HepG2 (cell line): Measurements from ENCODE around the gene DPEP3. TPM values are rescaled to one million over a fixed set of nuclear protein-coding genes. Genes with fewer than 3 reads are reported as not detected.

Experiments
- ATAC-seq: fragments of 200-7000 bp; cut with Tn5 transposase; 3 replicates; pipeline ENCODE4 v1.9.1; 2020; ENCODE audit warnings: mild to moderate bottlenecking, moderate library complexity
- BruUV-seq: library from RNA; stranded (reverse); fragments of 400-500 nt; replicated peaks from 2 replicates; lab custom pipeline; 2021; lab: Mats Ljungman, UMichigan
- CTCF ChIA-PET: fragments of 300-600 bp; formaldehyde crosslinking; extraction: SDS; loops from one replicate; lab custom pipeline; 2021; ENCODE audit warnings: low total read pairs, inconsistent platforms, low intra/inter-chr PET ratio; lab: Yijun Ruan, JAX
- POLR2A ChIA-PET: fragments of 350-600 bp; sonication (Branson Sonifier 250); formaldehyde crosslinking; loops from one replicate; lab custom pipeline; 2020; ENCODE audit warnings: antibody characterized with exemption, inconsistent platforms; lab: Yijun Ruan, JAX
- DNase-seq: peaks from one replicate; pipeline ENCODE4 v3.0.0-alpha.2; 2015; ENCODE audit warnings: low spot score
- FAIRE-seq: peaks from 3 replicates; lab custom pipeline; 2011; peaks lifted over from hg19 to GRCh38; lab: Jason Lieb, UNC
- H2AFZ ChIP-seq: one replicate; pipeline ENCODE4 v1.6.1; 2011; ENCODE audit warnings: low read length, inconsistent platforms
- H3K27ac ChIP-seq: fragments of 300-600 bp; 3 replicates; pipeline ENCODE4 v1.8.0; 2011; ENCODE audit warnings: mixed run types, mild to moderate bottlenecking, mixed read lengths, low read length, inconsistent platforms; ENCODE audit not compliant: insufficient read depth; ENCODE audit errors: extremely low read length
- H3K27me3 ChIP-seq, 2 experiments: fragments of 200-600 bp in 1 of 2; 2 replicates in 1 of 2; 3 replicates in 1 of 2; pipeline versions ENCODE4 v1.6.0 to v1.8.0; 2011; ENCODE audit warnings: low read length in 2 of 2, mild to moderate bottlenecking in 2 of 2, moderate library complexity in 2 of 2, inconsistent platforms in 1 of 2; ENCODE audit not compliant: insufficient read depth in 2 of 2, control insufficient read depth in 1 of 2
- H3K36me3 ChIP-seq, 2 experiments: fragments of 200-600 bp in 1 of 2; replicated peaks in 1 of 2; 2 replicates in 1 of 2; 3 replicates in 1 of 2; pipeline versions ENCODE4 v1.5.1 to v1.8.0; 2011; ENCODE audit warnings: low read length in 2 of 2, inconsistent platforms in 1 of 2; ENCODE audit not compliant: insufficient read depth in 2 of 2, control insufficient read depth in 1 of 2
- H3K4me1 ChIP-seq: 2 replicates; pipeline ENCODE4 v1.5.1; 2012; ENCODE audit warnings: low read length, inconsistent platforms; ENCODE audit not compliant: insufficient read depth
- H3K4me2 ChIP-seq: 2 replicates; pipeline ENCODE4 v1.6.0; 2011; ENCODE audit warnings: low read depth, low read length, inconsistent platforms
- H3K4me3 ChIP-seq, 3 experiments: fragments of 200-600 bp in 1 of 3; sonication (generic), shearing (Covaris generic) in 1 of 3; replicated peaks in 1 of 3; 2 replicates each; pipeline ENCODE4 v1.5.1; 2011 to 2016; ENCODE audit warnings: low read length in 3 of 3, inconsistent platforms in 2 of 3, low read depth in 2 of 3, mild to moderate bottlenecking in 2 of 3, control low read depth in 1 of 3, mixed read lengths in 1 of 3; ENCODE audit not compliant: insufficient read depth in 1 of 3
- H3K79me2 ChIP-seq: one replicate; pipeline ENCODE4 v1.6.1; 2011; ENCODE audit warnings: low read length, inconsistent platforms; ENCODE audit not compliant: insufficient read depth
- H3K9ac ChIP-seq: 2 replicates; pipeline ENCODE4 v1.6.0; 2011; ENCODE audit warnings: mild to moderate bottlenecking, low read depth, low read length, inconsistent platforms; ENCODE audit not compliant: insufficient read depth
- H3K9me3 ChIP-seq: 2 replicates; pipeline ENCODE4 v1.5.1; 2012; ENCODE audit warnings: mild to moderate bottlenecking, low read length
- H4K20me1 ChIP-seq: 2 replicates; pipeline ENCODE4 v1.6.0; 2011; ENCODE audit warnings: inconsistent platforms, mild to moderate bottlenecking, low read length, moderate library complexity; ENCODE audit not compliant: insufficient read depth
- AGO1 ChIP-seq: fragments of 200-400 bp; formaldehyde crosslinking; IDR thresholded peaks from 2 replicates; pipeline ENCODE4 v1.6.1; 2017; ENCODE audit warnings: mild to moderate bottlenecking, low read depth, low read length, moderate library complexity; ENCODE audit not compliant: poor library complexity, severe bottlenecking
- AGO2 ChIP-seq: fragments of 200-400 bp; formaldehyde crosslinking; optimal IDR thresholded peaks from 2 replicates; pipeline ENCODE3; 2017; ENCODE audit warnings: mild to moderate bottlenecking, low read depth, low read length, moderate library complexity
- CENPT ChIP-seq: sonication (generic); formaldehyde crosslinking; IDR thresholded peaks from 2 replicates; pipeline ENCODE4 v1.8.0; 2022; ENCODE audit warnings: low read depth, mild to moderate bottlenecking, moderate library complexity, missing genetic modification reagents
- ETV6 ChIP-seq: sonication (generic); formaldehyde crosslinking; conservative IDR thresholded peaks from 2 replicates; pipeline ENCODE4 v1.4.0; 2020; ENCODE audit warnings: missing genetic modification reagents
- MYC ChIP-seq: sonication (generic); formaldehyde crosslinking; IDR thresholded peaks from 2 replicates; pipeline ENCODE4 v1.9.0; 2021; ENCODE audit warnings: missing genetic modification reagents, borderline replicate concordance
- NFIB ChIP-seq: sonication (generic); formaldehyde crosslinking; IDR thresholded peaks from 2 replicates; pipeline ENCODE4 v1.9.0; 2021; ENCODE audit warnings: missing genetic modification reagents, mild to moderate bottlenecking, borderline replicate concordance
- PAWR ChIP-seq: sonication (generic); formaldehyde crosslinking; IDR thresholded peaks from 2 replicates; pipeline ENCODE4 v1.4.0; 2020; ENCODE audit warnings: missing genetic modification reagents, mild to moderate bottlenecking, borderline replicate concordance
- RBFOX2 ChIP-seq: fragments of 200-400 bp; formaldehyde crosslinking; IDR thresholded peaks from 2 replicates; pipeline ENCODE4 v1.6.1; 2017; ENCODE audit warnings: low read depth, mild to moderate bottlenecking, low read length
- REL ChIP-seq: sonication (generic); formaldehyde crosslinking; conservative IDR thresholded peaks from 2 replicates; pipeline ENCODE4 v1.8.0; 2022; ENCODE audit warnings: mild to moderate bottlenecking, missing genetic modification reagents, moderate library complexity
- SRSF1 ChIP-seq: fragments of 200-400 bp; formaldehyde crosslinking; optimal IDR thresholded peaks from 2 replicates; pipeline ENCODE3; 2017; ENCODE audit warnings: mild to moderate bottlenecking, low read depth, low read length, moderate library complexity
- TBX3 ChIP-seq: fragments of 450-650 bp; IDR thresholded peaks from 2 replicates; pipeline ENCODE4 v1.6.1; 2017; ENCODE audit warnings: antibody characterized with exemption, mild to moderate bottlenecking, inconsistent platforms, borderline replicate concordance
- ZFP37 ChIP-seq: sonication (generic); formaldehyde crosslinking; IDR thresholded peaks from 2 replicates; pipeline ENCODE4 v1.4.0; 2020; ENCODE audit warnings: missing genetic modification reagents, borderline replicate concordance
- ZNF230 ChIP-seq: sonication (generic); formaldehyde crosslinking; IDR thresholded peaks from 2 replicates; pipeline ENCODE4 v1.4.0; 2020; ENCODE audit warnings: mild to moderate bottlenecking, missing genetic modification reagents
- ZNF430 ChIP-seq: sonication (generic); formaldehyde crosslinking; IDR thresholded peaks from 2 replicates; pipeline ENCODE4 v1.9.0; 2021; ENCODE audit warnings: mild to moderate bottlenecking, missing genetic modification reagents
- ZNF441 ChIP-seq: sonication (generic); formaldehyde crosslinking; IDR thresholded peaks from 2 replicates; pipeline ENCODE4 v1.7.0; 2021; ENCODE audit warnings: missing genetic modification reagents, borderline replicate concordance
- ZNF552 ChIP-seq: sonication (generic); formaldehyde crosslinking; IDR thresholded peaks from 2 replicates; pipeline ENCODE4 v1.9.0; 2022; ENCODE audit warnings: missing genetic modification reagents, mild to moderate bottlenecking, borderline replicate concordance
- ZNF768 ChIP-seq: sonication (generic); formaldehyde crosslinking; IDR thresholded peaks from 2 replicates; pipeline ENCODE4 v1.4.0; 2020; ENCODE audit warnings: missing genetic modification reagents
- WGBS: methylation state at CpG from one replicate; pipeline ENCODE4 v1.1.6; 2017; ENCODE audit warnings: low lambda C conversion rate; 5-methylcytosine and 5-hydroxymethylcytosine counted together
- in situ Hi-C: cut with HindIII; loops from 2 replicates; pipeline ENCODE4 v1.10.0; 2017; ENCODE audit warnings: low pct_unique_long_range_greater_than_20kb; ENCODE audit not compliant: extremely low pct_ligation_motif_present
- intact Hi-C: fragments of 100-400 bp; cut with micrococcal nuclease; formaldehyde crosslinking; loops from one replicate; pipeline ENCODE4 v1.10.0; 2022; ENCODE audit not compliant: unreplicated experiment
- polyA plus RNA-seq, 8 experiments: library from polyadenylated mRNA; depleted of rRNA in 3 of 8; stranded (reverse) in 7 of 8; unstranded in 1 of 8; fragments of >200 nt; fragmentation: Illumina TruSeq in 4 of 8; extraction: Trizol in 4 of 8; gene quantifications; 2 replicates each; pipeline versions ENCODE4 v1.2.1 to v1.2.3, GENCODE V29; 2011 to 2016; ENCODE audit warnings: low read depth in 4 of 8, missing spikeins in 1 of 8, mixed read lengths in 1 of 8; ENCODE audit not compliant: insufficient read depth in 1 of 8
- total RNA-seq, 5 experiments: library from RNA; depleted of rRNA; stranded (reverse); fragments of >200 nt; fragmentation: Illumina TruSeq; extraction: Trizol; gene quantifications; 2 replicates each; pipeline ENCODE4 v1.2.3, GENCODE V29; 2016; ENCODE audit warnings: low read depth in 1 of 5
- TF ChIP-seq, protein P1 (sequence below): sonication (generic); formaldehyde crosslinking; IDR thresholded peaks from 2 replicates; pipeline ENCODE4 v1.4.0; 2020; ENCODE audit warnings: mild to moderate bottlenecking, missing genetic modification reagents, borderline replicate concordance

Gene DPEP3
- total and polyA plus RNA-seq, 2 of the 13 experiments (the other 11 are each of a cell fraction or from before 2014, with no cell fraction given), result not detected

DNA sequence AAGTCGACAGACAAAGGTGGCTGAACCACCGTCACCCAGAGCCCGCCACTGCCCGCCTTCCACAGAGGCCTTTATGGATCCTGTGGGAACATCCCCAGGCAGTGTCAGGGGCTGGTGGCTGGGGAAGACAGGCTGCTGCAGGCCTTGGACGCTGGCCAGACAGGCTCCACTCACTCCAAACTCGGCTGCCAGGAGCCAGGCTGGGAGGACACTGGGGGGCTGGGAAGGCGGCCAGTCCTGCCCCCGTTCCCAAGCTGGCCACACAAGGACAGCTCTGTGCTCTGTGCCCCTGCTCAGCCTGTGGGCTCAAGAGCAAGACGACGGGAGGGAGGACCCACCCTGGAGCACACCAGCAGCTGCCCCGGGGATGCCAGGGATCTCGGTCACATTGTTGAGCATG is 28.8 kb downstream of the DPEP3 start:
- ChIA-PET CTCF (no interaction called here), POLR2A (interaction anchor here (13.6 kb wide), 1 partner anchor 13 kb away, joined by 226 read pairs; the partner anchor contains the start of gene SLC12A4)
- H3K27me3 ChIP-seq, result no peaks in the 10 kb centered on the region
- ATAC-seq (no peak), FAIRE-seq (no peak), DNase-seq (no peak)
- H3K79me2 ChIP-seq, result no peaks in the 10 kb centered on the region
- H3K27ac ChIP-seq, result no peak overlapping the region
- no peak overlapping the region for H3K4me2 ChIP-seq
- H3K9ac ChIP-seq, result no peak overlapping the region
- no TSS peak for BruUV-seq
- in situ Hi-C loops, result no loop called here
- no peaks in the 10 kb centered on the region; the same call in 1 of the 2 replicates for H4K20me1 ChIP-seq
- WGBS, result 95% methylated on average over 10 of the region's 12 CpGs
- peaks cover 58 to 85% of the 10 kb centered on the region in 2 experiments for H3K36me3 ChIP-seq
- H3K9me3 ChIP-seq, result no peaks in the 10 kb centered on the region
- no peak overlapping the region for H2AFZ ChIP-seq
- no peak overlapping the region for H3K4me3 ChIP-seq
- intact Hi-C loops, result no loop called here
- peaks cover 17% of the 10 kb centered on the region for H3K4me1 ChIP-seq
- TF ChIP-seq ZFP37 (CRISPR knock-in tag) (no peak), AGO2 (peak; percentile 88), ETV6 (no peak), CENPT (CRISPR knock-in tag) (no peak), RBFOX2 (peak; percentile 67), ZNF430 (peak; percentile 53; the same call in 1 of the 2 replicates), AGO1 (peak; percentile 17), NFIB (CRISPR knock-in tag) (0 out of 2 replicates have a peak, but pooled peaks have one; percentile 50)

DNA sequence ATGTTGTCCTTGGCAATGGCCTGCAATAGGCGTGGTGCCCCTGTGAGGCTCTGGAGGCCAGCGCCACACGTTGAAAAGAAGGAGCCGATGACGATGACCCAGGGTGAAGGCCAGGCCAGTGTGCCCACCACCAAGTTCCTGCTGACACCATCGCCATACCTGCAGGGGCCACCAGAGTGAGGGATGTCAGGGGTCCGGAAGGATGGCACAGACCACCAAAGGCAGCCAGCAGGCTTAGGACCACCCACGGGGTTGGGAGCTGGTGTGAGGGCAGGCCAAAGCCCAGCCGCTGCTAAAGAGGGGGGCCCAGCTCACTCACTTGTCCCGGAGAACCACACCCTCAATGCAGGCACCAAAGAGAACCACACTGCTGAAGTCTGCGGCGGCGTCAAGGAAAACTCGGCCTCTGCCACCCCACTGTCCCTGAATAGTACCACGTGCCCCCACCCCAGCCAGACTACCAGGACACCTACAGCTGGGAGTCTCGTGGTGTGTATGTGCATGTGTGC is 29.9 kb downstream of the DPEP3 start:
- no TSS peak for BruUV-seq
- POLR2A ChIA-PET, result interaction anchor here (13.6 kb wide), 1 partner anchor 14 kb away, joined by 226 read pairs; the partner anchor contains the start of gene SLC12A4
- FAIRE-seq, result no peak
- TF ChIP-seq, protein P1, sequence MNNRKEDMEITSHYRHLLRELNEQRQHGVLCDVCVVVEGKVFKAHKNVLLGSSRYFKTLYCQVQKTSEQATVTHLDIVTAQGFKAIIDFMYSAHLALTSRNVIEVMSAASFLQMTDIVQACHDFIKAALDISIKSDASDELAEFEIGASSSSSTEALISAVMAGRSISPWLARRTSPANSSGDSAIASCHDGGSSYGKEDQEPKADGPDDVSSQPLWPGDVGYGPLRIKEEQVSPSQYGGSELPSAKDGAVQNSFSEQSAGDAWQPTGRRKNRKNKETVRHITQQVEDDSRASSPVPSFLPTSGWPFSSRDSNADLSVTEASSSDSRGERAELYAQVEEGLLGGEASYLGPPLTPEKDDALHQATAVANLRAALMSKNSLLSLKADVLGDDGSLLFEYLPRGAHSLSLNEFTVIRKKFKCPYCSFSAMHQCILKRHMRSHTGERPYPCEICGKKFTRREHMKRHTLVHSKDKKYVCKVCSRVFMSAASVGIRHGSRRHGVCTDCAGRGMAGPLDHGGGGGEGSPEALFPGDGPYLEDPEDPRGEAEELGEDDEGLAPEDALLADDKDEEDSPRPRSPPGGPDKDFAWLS (CRISPR knock-in tag), result no peak
- TF ChIP-seq ZNF768 (CRISPR knock-in tag) (no peak; the same call in 1 of the 2 replicates), ZNF552 (no peak), REL (CRISPR knock-in tag) (no peak), ZNF441 (no peak), SRSF1 (no peak), PAWR (CRISPR knock-in tag) (no peak), MYC (CRISPR knock-in tag) (no peak), ZNF230 (CRISPR knock-in tag) (no peak), TBX3 (no peak)

More for the DNA sequence above, 29.9 kb downstream of the DPEP3 start:
- CTCF ChIA-PET, result no interaction called here
- WGBS, result 94% methylated on average over 16 of the region's 16 CpGs
- no peaks in the 10 kb centered on the region; the same call in 1 of the 2 replicates for H4K20me1 ChIP-seq
- H3K4me1 ChIP-seq, result peaks cover 21% of the 10 kb centered on the region
- intact Hi-C loops, result no loop called here
- H3K9me3 ChIP-seq, result no peaks in the 10 kb centered on the region
- H3K36me3 ChIP-seq, result peaks cover 68 to 91% of the 10 kb centered on the region in 2 experiments
- ATAC-seq (no peak), DNase-seq (no peak)
- H3K9ac ChIP-seq, result no peak overlapping the region
- in situ Hi-C loops, result no loop called here
- H3K79me2 ChIP-seq, result no peaks in the 10 kb centered on the region
- H2AFZ ChIP-seq, result no peak overlapping the region
- H3K27ac ChIP-seq, result no peak overlapping the region
- H3K4me2 ChIP-seq, result no peak overlapping the region
- no peaks in the 10 kb centered on the region for H3K27me3 ChIP-seq
- H3K4me3 ChIP-seq, result no peak overlapping the region
